HepG2 (cell line): Measurements from ENCODE around the gene ZSCAN32. TPM values are rescaled to one million over a fixed set of nuclear protein-coding genes. Genes with fewer than 3 reads are reported as not detected.

Experiments
- ATAC-seq: fragments of 200-7000 bp; cut with Tn5 transposase; 3 replicates; pipeline ENCODE4 v1.9.1; 2020; ENCODE audit warnings: mild to moderate bottlenecking, moderate library complexity
- BruUV-seq: library from RNA; stranded (reverse); fragments of 400-500 nt; replicated peaks from 2 replicates; lab custom pipeline; 2021; lab: Mats Ljungman, UMichigan
- CTCF ChIA-PET: fragments of 300-600 bp; formaldehyde crosslinking; extraction: SDS; loops from one replicate; lab custom pipeline; 2021; ENCODE audit warnings: low total read pairs, inconsistent platforms, low intra/inter-chr PET ratio; lab: Yijun Ruan, JAX
- POLR2A ChIA-PET: fragments of 350-600 bp; sonication (Branson Sonifier 250); formaldehyde crosslinking; loops from one replicate; lab custom pipeline; 2020; ENCODE audit warnings: antibody characterized with exemption, inconsistent platforms; lab: Yijun Ruan, JAX
- DNase-seq: peaks from one replicate; pipeline ENCODE4 v3.0.0-alpha.2; 2015; ENCODE audit warnings: low spot score
- FAIRE-seq: peaks from 3 replicates; lab custom pipeline; 2011; peaks lifted over from hg19 to GRCh38; lab: Jason Lieb, UNC
- H2AFZ ChIP-seq: one replicate; pipeline ENCODE4 v1.6.1; 2011; ENCODE audit warnings: low read length, inconsistent platforms
- H3K27ac ChIP-seq: fragments of 300-600 bp; 3 replicates; pipeline ENCODE4 v1.8.0; 2011; ENCODE audit warnings: mixed run types, mild to moderate bottlenecking, mixed read lengths, low read length, inconsistent platforms; ENCODE audit not compliant: insufficient read depth; ENCODE audit errors: extremely low read length
- H3K27me3 ChIP-seq, 2 experiments: fragments of 200-600 bp in 1 of 2; 2 replicates in 1 of 2; 3 replicates in 1 of 2; pipeline versions ENCODE4 v1.6.0 to v1.8.0; 2011; ENCODE audit warnings: low read length in 2 of 2, mild to moderate bottlenecking in 2 of 2, moderate library complexity in 2 of 2, inconsistent platforms in 1 of 2; ENCODE audit not compliant: insufficient read depth in 2 of 2, control insufficient read depth in 1 of 2
- H3K36me3 ChIP-seq, 2 experiments: fragments of 200-600 bp in 1 of 2; replicated peaks in 1 of 2; 2 replicates in 1 of 2; 3 replicates in 1 of 2; pipeline versions ENCODE4 v1.5.1 to v1.8.0; 2011; ENCODE audit warnings: low read length in 2 of 2, inconsistent platforms in 1 of 2; ENCODE audit not compliant: insufficient read depth in 2 of 2, control insufficient read depth in 1 of 2
- H3K4me1 ChIP-seq: 2 replicates; pipeline ENCODE4 v1.5.1; 2012; ENCODE audit warnings: low read length, inconsistent platforms; ENCODE audit not compliant: insufficient read depth
- H3K4me2 ChIP-seq: 2 replicates; pipeline ENCODE4 v1.6.0; 2011; ENCODE audit warnings: low read depth, low read length, inconsistent platforms
- H3K4me3 ChIP-seq, 3 experiments: fragments of 200-600 bp in 1 of 3; sonication (generic), shearing (Covaris generic) in 1 of 3; replicated peaks in 1 of 3; 2 replicates each; pipeline ENCODE4 v1.5.1; 2011 to 2016; ENCODE audit warnings: low read length in 3 of 3, inconsistent platforms in 2 of 3, low read depth in 2 of 3, mild to moderate bottlenecking in 2 of 3, control low read depth in 1 of 3, mixed read lengths in 1 of 3; ENCODE audit not compliant: insufficient read depth in 1 of 3
- H3K79me2 ChIP-seq: one replicate; pipeline ENCODE4 v1.6.1; 2011; ENCODE audit warnings: low read length, inconsistent platforms; ENCODE audit not compliant: insufficient read depth
- H3K9ac ChIP-seq: 2 replicates; pipeline ENCODE4 v1.6.0; 2011; ENCODE audit warnings: mild to moderate bottlenecking, low read depth, low read length, inconsistent platforms; ENCODE audit not compliant: insufficient read depth
- H3K9me3 ChIP-seq: 2 replicates; pipeline ENCODE4 v1.5.1; 2012; ENCODE audit warnings: mild to moderate bottlenecking, low read length
- H4K20me1 ChIP-seq: 2 replicates; pipeline ENCODE4 v1.6.0; 2011; ENCODE audit warnings: inconsistent platforms, mild to moderate bottlenecking, low read length, moderate library complexity; ENCODE audit not compliant: insufficient read depth
- CENPX ChIP-seq: sonication (generic); formaldehyde crosslinking; IDR thresholded peaks from 2 replicates; pipeline ENCODE4 v1.9.0; 2021; ENCODE audit warnings: mild to moderate bottlenecking, missing genetic modification reagents, moderate library complexity
- E2F1 ChIP-seq: sonication (generic); formaldehyde crosslinking; IDR thresholded peaks from 2 replicates; pipeline ENCODE4 v1.5.0; 2020; ENCODE audit warnings: missing genetic modification reagents
- HOXD1 ChIP-seq: sonication (generic); formaldehyde crosslinking; IDR thresholded peaks from 2 replicates; pipeline ENCODE4 v1.5.0; 2020; ENCODE audit warnings: missing genetic modification reagents
- IRF1 ChIP-seq: sonication (generic); formaldehyde crosslinking; IDR thresholded peaks from 2 replicates; pipeline ENCODE4 v1.4.0; 2020; ENCODE audit warnings: low read depth, mild to moderate bottlenecking, missing genetic modification reagents
- KLF15 ChIP-seq: sonication (generic); formaldehyde crosslinking; IDR thresholded peaks from 2 replicates; pipeline ENCODE4 v1.8.1; 2023; ENCODE audit warnings: borderline replicate concordance, mild to moderate bottlenecking, inconsistent platforms, missing genetic modification reagents, mixed read lengths
- MAFK ChIP-seq, 2 experiments: IDR thresholded peaks in 1 of 2; conservative IDR thresholded peaks in 1 of 2; 2 replicates each; pipeline ENCODE4 v1.6.1; 2011; ENCODE audit warnings: improper control_type of control experiment in 2 of 2, low read length in 2 of 2
- MYC ChIP-seq: sonication (generic); formaldehyde crosslinking; IDR thresholded peaks from 2 replicates; pipeline ENCODE4 v1.9.0; 2021; ENCODE audit warnings: missing genetic modification reagents, borderline replicate concordance
- NCOR1 ChIP-seq: fragments of 200-600 bp; sonication (generic); IDR thresholded peaks from 2 replicates; pipeline ENCODE4 v1.7.0; 2017; ENCODE audit warnings: antibody characterized with exemption, low read length, borderline replicate concordance
- NFE2L2 ChIP-seq: fragments of 150-350 bp; IDR thresholded peaks from 2 replicates; pipeline ENCODE4 v1.6.1; 2014; ENCODE audit warnings: low read length
- PITX1 ChIP-seq: sonication (generic); formaldehyde crosslinking; IDR thresholded peaks from 2 replicates; pipeline ENCODE4 v1.5.1; 2020; ENCODE audit warnings: mild to moderate bottlenecking, missing genetic modification reagents
- RFX1 ChIP-seq: fragments of 450-650 bp; IDR thresholded peaks from 2 replicates; pipeline ENCODE4 v1.6.1; 2017
- SSRP1 ChIP-seq: IDR thresholded peaks from 2 replicates; pipeline ENCODE4 v1.6.1; 2016; ENCODE audit warnings: control low read depth
- SYNCRIP ChIP-seq: fragments of 200-400 bp; formaldehyde crosslinking; IDR thresholded peaks from 2 replicates; pipeline ENCODE4 v1.6.1; 2018; ENCODE audit warnings: mild to moderate bottlenecking, low read depth, low read length; ENCODE audit not compliant: insufficient read depth
- TFAP4 ChIP-seq: sonication (generic); IDR thresholded peaks from 2 replicates; pipeline ENCODE4 v1.6.1; 2016; ENCODE audit warnings: low read depth, borderline replicate concordance
- ZBTB37 ChIP-seq: sonication (generic); formaldehyde crosslinking; IDR thresholded peaks from 2 replicates; pipeline ENCODE4 v1.4.0; 2020; ENCODE audit warnings: mild to moderate bottlenecking, missing genetic modification reagents
- ZBTB7A ChIP-seq: sonication (generic); formaldehyde crosslinking; IDR thresholded peaks from 2 replicates; pipeline ENCODE4 v1.8.0; 2022; ENCODE audit warnings: mild to moderate bottlenecking, missing genetic modification reagents
- ZFP37 ChIP-seq: sonication (generic); formaldehyde crosslinking; IDR thresholded peaks from 2 replicates; pipeline ENCODE4 v1.4.0; 2020; ENCODE audit warnings: missing genetic modification reagents, borderline replicate concordance
- ZNF747 ChIP-seq: sonication (generic); formaldehyde crosslinking; IDR thresholded peaks from 2 replicates; pipeline ENCODE4 v1.8.1; 2023; ENCODE audit warnings: missing genetic modification reagents, mild to moderate bottlenecking, borderline replicate concordance
- ZNF775 ChIP-seq: sonication (generic); formaldehyde crosslinking; IDR thresholded peaks from 2 replicates; pipeline ENCODE4 v1.4.0; 2020; ENCODE audit warnings: missing genetic modification reagents, mild to moderate bottlenecking, moderate library complexity, borderline replicate concordance
- ZSCAN31 ChIP-seq: sonication (generic); formaldehyde crosslinking; IDR thresholded peaks from 2 replicates; pipeline ENCODE4 v1.5.0; 2020; ENCODE audit warnings: low read depth, mild to moderate bottlenecking, missing genetic modification reagents
- WGBS: methylation state at CpG from one replicate; pipeline ENCODE4 v1.1.6; 2017; ENCODE audit warnings: low lambda C conversion rate; 5-methylcytosine and 5-hydroxymethylcytosine counted together
- in situ Hi-C: cut with HindIII; loops from 2 replicates; pipeline ENCODE4 v1.10.0; 2017; ENCODE audit warnings: low pct_unique_long_range_greater_than_20kb; ENCODE audit not compliant: extremely low pct_ligation_motif_present
- intact Hi-C: fragments of 100-400 bp; cut with micrococcal nuclease; formaldehyde crosslinking; loops from one replicate; pipeline ENCODE4 v1.10.0; 2022; ENCODE audit not compliant: unreplicated experiment
- polyA plus RNA-seq, 8 experiments: library from polyadenylated mRNA; depleted of rRNA in 3 of 8; stranded (reverse) in 7 of 8; unstranded in 1 of 8; fragments of >200 nt; fragmentation: Illumina TruSeq in 4 of 8; extraction: Trizol in 4 of 8; gene quantifications; 2 replicates each; pipeline versions ENCODE4 v1.2.1 to v1.2.3, GENCODE V29; 2011 to 2016; ENCODE audit warnings: low read depth in 4 of 8, missing spikeins in 1 of 8, mixed read lengths in 1 of 8; ENCODE audit not compliant: insufficient read depth in 1 of 8
- total RNA-seq, 5 experiments: library from RNA; depleted of rRNA; stranded (reverse); fragments of >200 nt; fragmentation: Illumina TruSeq; extraction: Trizol; gene quantifications; 2 replicates each; pipeline ENCODE4 v1.2.3, GENCODE V29; 2016; ENCODE audit warnings: low read depth in 1 of 5

Gene ZSCAN32
- total and polyA plus RNA-seq, 2 of the 13 experiments (the other 11 are each of a cell fraction or from before 2014, with no cell fraction given): 10.7 to 12.8 TPM

GRCh38 chr16:3431779-3432219, 31.0 kb upstream of the ZSCAN32 start (continued):
- TF ChIP-seq IRF1 (CRISPR knock-in tag) (no peak), ZNF775 (CRISPR knock-in tag) (no peak), PITX1 (CRISPR knock-in tag) (no peak), MYC (CRISPR knock-in tag) (no peak), ZFP37 (CRISPR knock-in tag) (no peak), HOXD1 (CRISPR knock-in tag) (no peak), E2F1 (CRISPR knock-in tag) (no peak), SSRP1 (CRISPR knock-in tag) (no peak)
- TF ChIP-seq, all 625 proteins: peak for 0

GRCh38 chr16:3413730-3414379, 13.1 kb upstream of the ZSCAN32 start:
- POLR2A ChIA-PET: interaction anchor here (0.8 kb wide), 1 partner anchor 13 kb away, joined by 6 read pairs; the partner anchor contains the start of genes ZNF174 and ZSCAN32
- Histone ChIP-seq H3K9ac (no peak overlapping the region), H3K79me2 (no peaks in the 10 kb centered on the region), H2AFZ (no peak overlapping the region), H3K4me3 (no peak overlapping the region), H3K4me1 (no peaks in the 10 kb centered on the region), H4K20me1 (no peaks in the 10 kb centered on the region), H3K27ac (no peak overlapping the region), H3K27me3 (no peaks in the 10 kb centered on the region), H3K9me3 (peaks cover 3% of the 10 kb centered on the region; the same call in 1 of the 2 replicates), H3K4me2 (no peak overlapping the region), H3K36me3 (peaks cover 0 to 2% of the 10 kb centered on the region in 2 experiments; a peak in 1 of 5 replicates)
- no peak for FAIRE-seq
- CTCF ChIA-PET: no interaction called here
- no peak for ATAC-seq
- 92% methylated on average over 24 of the region's 29 CpGs for WGBS
- in situ Hi-C loops (no loop called here), intact Hi-C loops (no loop called here)
- BruUV-seq: no TSS peak
- no peak for DNase-seq
- no peak for TF ChIP-seq MAFK (conservative IDR thresholded peaks at IDR 0.05 in 1 of 2, IDR thresholded peaks at IDR 0.05 in 1 of 2; ENCODE audit: low read length in 2 of 2)
- no peak for TF ChIP-seq ZNF747 (CRISPR knock-in tag)
- TF ChIP-seq KLF15 (CRISPR knock-in tag): no peak
- TF ChIP-seq CENPX (CRISPR knock-in tag): no peak
- TF ChIP-seq RFX1: no peak
- no peak for TF ChIP-seq NFE2L2
- no peak for TF ChIP-seq ZBTB37 (CRISPR knock-in tag)
- no peak for TF ChIP-seq NCOR1
- no peak for TF ChIP-seq ZSCAN31 (CRISPR knock-in tag)
- no peak for TF ChIP-seq SYNCRIP
- no peak for TF ChIP-seq ZBTB7A (CRISPR knock-in tag)
- TF ChIP-seq TFAP4: no peak
